Measurements from ENCODE around the gene STK4. TPM values are rescaled to one million over a fixed set of nuclear protein-coding genes. Genes with fewer than 3 reads are reported as not detected.

The STK4 gene
- total RNA-seq, 1 donor from 2014 or later = 28.3 TPM

- DNase-seq = no peak
Observed at GRCh38 chr20:45087814-45088213, 121.5 kb downstream of the STK4 start.

- no peak for DNase-seq
Observed at GRCh38 chr20:45088247-45088646, 121.9 kb downstream of the STK4 start.

- no peak for DNase-seq
Observed at GRCh38 chr20:45090481-45090880, 124.2 kb downstream of the STK4 start.

- no peak for DNase-seq
Observed at GRCh38 chr20:45091366-45091765, 125.1 kb downstream of the STK4 start.

- no peak for DNase-seq
Observed at GRCh38 chr20:45092898-45093297, 126.6 kb downstream of the STK4 start.

GRCh38 chr20:45094201-45094600, 127.9 kb downstream of the STK4 start:
- DNase-seq = no peak

- DNase-seq = no peak
Observed at GRCh38 chr20:45094864-45095574, 128.7 kb downstream of the STK4 start.

GRCh38 chr20:45095805-45096238, 129.5 kb downstream of the STK4 start:
- DNase-seq = no peak

- DNase-seq = no peak
Observed at GRCh38 chr20:45096781-45097180, 130.5 kb downstream of the STK4 start.

GRCh38 chr20:45097485-45098102, 131.3 kb downstream of the STK4 start:
- DNase-seq = no peak

GRCh38 chr20:45098103-45098773, 131.9 kb downstream of the STK4 start:
- no peak for DNase-seq

- no peak for DNase-seq
Observed at GRCh38 chr20:45100563-45101245, 134.4 kb downstream of the STK4 start, which contains the start of gene KCNS1. Gene KCNS1, minus strand, starts transcription at chr20:45101127. Its CDS starts 1,891 bp downstream, at chr20:45099236.

GRCh38 chr20:45101333-45101850, 135.1 kb downstream of the STK4 start:
- DNase-seq = no peak

- DNase-seq = no peak
Observed at GRCh38 chr20:45103072-45103471, 136.8 kb downstream of the STK4 start.

- DNase-seq = no peak
Observed at GRCh38 chr20:45104786-45105185, 138.5 kb downstream of the STK4 start.

GRCh38 chr20:45105317-45105716, 139.0 kb downstream of the STK4 start:
- DNase-seq = no peak

- no peak for DNase-seq
Observed at GRCh38 chr20:45109634-45110033, 143.3 kb downstream of the STK4 start.

- no peak for DNase-seq
Observed at GRCh38 chr20:45110301-45110700, 144.0 kb downstream of the STK4 start.

GRCh38 chr20:45111285-45111684, 145.0 kb downstream of the STK4 start:
- DNase-seq = no peak

- no peak for DNase-seq
Observed at GRCh38 chr20:45111799-45112471, 145.6 kb downstream of the STK4 start.

- DNase-seq = no peak
Observed at GRCh38 chr20:45112754-45113153, 146.4 kb downstream of the STK4 start.

GRCh38 chr20:45113865-45114264, 147.6 kb downstream of the STK4 start:
- DNase-seq = no peak
